ENCODE measurements around the gene JPT2.

- TF ChIP-seq CTCF (conservative IDR thresholded peaks at IDR 0.05 in 1 of 2, IDR thresholded peaks at IDR 0.05 in 1 of 2; ENCODE audit: low read depth in 1 of 2, low read length in 2 of 2) (no peak), EZH2 (IDR thresholded peaks at IDR 0.05; ENCODE audit: low read length, missing control alignments) (no peak)
These were observed 10.8 kb upstream of the JPT2 start for GRCh38 chr16:1667271-1667670.
